ENCODE data around the gene RGS5.

RGS5 gene

GRCh38 chr1:163171826-163172225 is 30.9 kb downstream of the RGS5 start:
- H3K4me3 ChIP-seq (ENCODE audit: low read length): no peak overlapping the region
- no peak for DNase-seq (ENCODE audit: low read depth)
- TF ChIP-seq CTCF (IDR thresholded peaks at IDR 0.05; ENCODE audit: insufficient read depth, low read depth, low read length, missing control alignments): no peak

GRCh38 chr1:163170975-163171676 is 31.6 kb downstream of the RGS5 start:
- no peak overlapping the region for H3K4me3 ChIP-seq (ENCODE audit: low read length)
- peak; percentile 10 for DNase-seq (ENCODE audit: low read depth)
- TF ChIP-seq CTCF (IDR thresholded peaks at IDR 0.05; ENCODE audit: insufficient read depth, low read depth, low read length, missing control alignments): peak; percentile 44

- no peak overlapping the region for H3K4me3 ChIP-seq (ENCODE audit: low read length)
- no peak for TF ChIP-seq CTCF (IDR thresholded peaks at IDR 0.05; ENCODE audit: insufficient read depth, low read depth, low read length, missing control alignments)
- no peak for DNase-seq (ENCODE audit: low read depth)
Observed at GRCh38 chr1:163170331-163170730, 32.4 kb downstream of the RGS5 start.

GRCh38 chr1:163169553-163169952 is 33.2 kb downstream of the RGS5 start:
- DNase-seq (ENCODE audit: low read depth): no peak
- H3K4me3 ChIP-seq (ENCODE audit: low read length): no peak overlapping the region
- no peak for TF ChIP-seq CTCF (IDR thresholded peaks at IDR 0.05; ENCODE audit: insufficient read depth, low read depth, low read length, missing control alignments)

GRCh38 chr1:163168053-163168452 is 34.7 kb downstream of the RGS5 start:
- H3K4me3 ChIP-seq (ENCODE audit: low read length): no peak overlapping the region
- no peak for TF ChIP-seq CTCF (IDR thresholded peaks at IDR 0.05; ENCODE audit: insufficient read depth, low read depth, low read length, missing control alignments)
- DNase-seq (ENCODE audit: low read depth): peak; percentile 84

GRCh38 chr1:163166886-163167555 is 35.7 kb downstream of the RGS5 start:
- no peak for TF ChIP-seq CTCF (IDR thresholded peaks at IDR 0.05; ENCODE audit: insufficient read depth, low read depth, low read length, missing control alignments)
- no peak overlapping the region for H3K4me3 ChIP-seq (ENCODE audit: low read length)
- no peak for DNase-seq (ENCODE audit: low read depth)
